G401 (cell line): ENCODE data around the gene SERPINB1. TPM values are rescaled to one million over a fixed set of nuclear protein-coding genes. Genes with fewer than 3 reads are reported as not detected.

Source experiments
- total RNA-seq: library from RNA; depleted of rRNA; stranded (reverse); fragments of >200 nt; shearing (Covaris generic); gene quantifications from 2 replicates; pipeline ENCODE4 v1.2.3, GENCODE V29; 2014; rRNA removed

The SERPINB1 gene
- total RNA-seq, 1 experiment from 2014 or later: not detected

Other genes starting within 250 kb of the SERPINB1 start
- 0.31 and 0.64 TPM in 2 replicates for gene MYLK4, start 90.9 kb downstream of the SERPINB1 start, total RNA-seq
- 91.8 and 100 TPM in 2 replicates for gene WRNIP1, start 76.5 kb downstream of the SERPINB1 start, total RNA-seq
- 18.6 and 26.5 TPM in 2 replicates for gene SERPINB9, start 61.4 kb upstream of the SERPINB1 start, total RNA-seq
- 128 and 147 TPM in 2 replicates for gene SERPINB6, start 129.7 kb upstream of the SERPINB1 start, total RNA-seq
- gene NQO2, start 158.0 kb upstream of the SERPINB1 start, total RNA-seq: 159 and 203 TPM in 2 replicates
- gene RIPK1, start 226.6 kb upstream of the SERPINB1 start, total RNA-seq: 18.8 and 19.0 TPM in 2 replicates